ACHN (cell line): Measurements from ENCODE around the gene CCDC80.

Source experiments
- DNase-seq: peaks from one replicate; pipeline ENCODE4 v3.0.0-alpha.2; 2015
- in situ Hi-C: cut with HindIII; loops from 2 replicates; pipeline ENCODE4 v1.10.0; 2017; ENCODE audit warnings: low sequenced_read_pairs, low pct_ligation_motif_present, low pct_unique_long_range_greater_than_20kb

Gene CCDC80

GRCh38 chr3:112610121-112610520 lies 30.8 kb downstream of the CCDC80 start:
- in situ Hi-C loops, result no loop called here
- DNase-seq, result no peak

- in situ Hi-C loops, result no loop called here
- DNase-seq, result no peak
Observed at GRCh38 chr3:112607863-112608262, 33.1 kb downstream of the CCDC80 start.

DNA sequence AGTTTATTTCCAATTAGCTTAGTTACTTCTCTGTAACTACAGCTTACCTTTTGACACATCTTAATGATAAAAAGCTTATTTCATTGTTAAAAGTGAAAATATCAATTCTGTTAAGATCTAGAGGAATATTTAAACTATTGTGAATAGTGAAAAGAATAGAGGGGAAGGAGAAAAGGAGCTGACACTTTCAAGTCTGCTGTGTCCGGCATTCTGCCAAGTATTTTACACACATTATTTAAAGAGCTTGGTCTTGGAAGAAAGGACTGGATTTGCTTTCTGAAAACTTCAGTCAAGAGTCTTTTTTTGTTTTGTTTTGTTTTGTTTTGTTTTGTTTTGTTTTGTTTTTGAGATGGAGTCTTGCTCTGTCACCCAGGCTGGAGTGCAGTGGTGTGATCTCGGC lies 34.8 kb downstream of the CCDC80 start:
- no peak for DNase-seq
- in situ Hi-C loops, result no loop called here

- DNase-seq, result no peak
- in situ Hi-C loops, result no loop called here
Observed at GRCh38 chr3:112605285-112605684, 35.7 kb downstream of the CCDC80 start.

DNA sequence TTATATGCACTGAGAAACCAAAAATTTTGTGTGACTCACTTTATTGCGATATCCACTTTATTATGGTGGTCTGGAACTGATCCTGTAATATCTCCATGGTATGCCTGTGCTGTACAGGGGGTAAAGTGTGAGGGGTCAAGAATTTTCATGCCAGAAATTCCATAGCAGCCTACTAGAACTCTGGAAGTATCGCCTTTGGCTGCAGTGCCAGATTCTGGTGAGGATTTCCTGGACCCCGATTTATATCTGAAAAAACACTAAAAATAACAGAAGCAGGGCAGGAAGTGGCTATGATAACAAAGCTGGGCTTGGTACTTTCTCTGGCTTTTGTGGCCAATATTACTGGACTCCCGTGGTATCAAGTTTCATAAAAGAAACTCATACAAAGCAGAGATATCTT lies 36.4 kb downstream of the CCDC80 start:
- in situ Hi-C loops, result no loop called here

DNA sequence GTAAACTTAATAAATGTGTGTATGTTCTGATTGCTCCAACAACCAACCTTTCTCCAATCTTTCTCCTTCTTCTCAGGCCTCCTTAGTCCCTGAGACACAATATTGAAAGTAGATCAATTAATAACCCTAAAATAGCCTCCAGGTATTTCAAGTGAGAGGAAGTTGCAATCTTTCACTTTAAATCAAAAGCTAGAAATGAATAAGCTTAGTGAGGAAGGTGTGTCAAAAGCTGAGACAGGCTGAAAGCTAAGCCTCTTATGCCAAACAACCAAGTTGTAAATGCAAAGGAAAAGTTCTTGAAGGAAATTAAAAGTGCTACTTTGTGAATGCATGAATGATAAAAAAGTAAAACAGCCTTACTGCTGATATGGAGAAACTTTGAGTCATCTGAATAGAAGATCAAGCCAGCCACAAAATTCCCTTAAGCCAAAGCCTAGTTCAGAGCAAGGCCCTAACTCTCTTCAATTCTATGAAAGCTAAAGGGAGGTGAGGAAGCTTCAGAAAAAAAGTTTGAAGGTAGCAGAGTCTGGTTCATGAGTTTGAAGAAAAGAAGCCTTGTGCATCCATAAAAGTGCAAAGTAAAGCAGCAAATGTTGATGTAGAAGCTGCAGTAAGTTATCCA lies 38.6 kb downstream of the CCDC80 start:
- in situ Hi-C loops, result no loop called here

More for the DNA sequence above, 36.4 kb downstream of the CCDC80 start:
- no peak for DNase-seq

DNA sequence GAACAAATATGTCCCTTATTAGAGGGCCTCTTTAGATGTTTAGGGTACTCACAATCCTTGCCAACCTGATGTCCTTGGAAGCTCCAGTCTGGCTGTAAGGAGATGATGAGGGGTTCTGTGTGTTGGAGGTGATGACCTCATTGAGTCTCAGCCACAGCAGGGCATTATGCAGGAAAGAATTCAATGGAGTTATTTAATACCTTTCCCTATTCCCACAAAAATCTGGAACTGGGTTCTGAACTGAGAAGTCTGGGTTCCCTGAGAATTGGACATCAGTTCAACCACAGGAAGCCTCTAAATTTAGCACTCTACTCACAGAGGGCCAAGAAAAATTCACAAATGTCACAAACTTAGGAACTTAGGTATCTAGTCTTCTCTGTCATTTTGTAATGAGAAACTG lies 42.2 kb downstream of the CCDC80 start:
- in situ Hi-C loops, result no loop called here
- no peak for DNase-seq

More for the DNA sequence above, 38.6 kb downstream of the CCDC80 start:
- DNase-seq, result no peak

DNA sequence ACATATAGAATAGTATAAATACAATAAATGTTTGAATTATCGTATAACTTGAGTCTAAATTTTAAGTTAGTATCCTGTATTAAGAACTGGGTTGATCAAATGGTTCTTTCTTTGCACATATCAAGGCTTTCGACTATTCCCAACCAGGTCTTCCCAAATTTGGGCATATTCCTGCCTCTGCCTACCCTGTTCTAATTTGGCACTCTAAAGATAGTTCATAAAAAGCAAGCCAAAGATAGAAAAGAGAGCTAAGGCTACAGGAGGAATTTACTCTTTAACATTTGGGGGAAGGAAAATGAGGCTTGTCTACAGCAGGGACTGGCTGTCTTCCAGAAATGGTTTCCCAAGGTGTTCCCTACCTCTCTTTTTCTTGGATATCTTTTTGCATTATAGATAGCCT lies 43.0 kb downstream of the CCDC80 start:
- no peak for DNase-seq
- in situ Hi-C loops, result no loop called here

DNA sequence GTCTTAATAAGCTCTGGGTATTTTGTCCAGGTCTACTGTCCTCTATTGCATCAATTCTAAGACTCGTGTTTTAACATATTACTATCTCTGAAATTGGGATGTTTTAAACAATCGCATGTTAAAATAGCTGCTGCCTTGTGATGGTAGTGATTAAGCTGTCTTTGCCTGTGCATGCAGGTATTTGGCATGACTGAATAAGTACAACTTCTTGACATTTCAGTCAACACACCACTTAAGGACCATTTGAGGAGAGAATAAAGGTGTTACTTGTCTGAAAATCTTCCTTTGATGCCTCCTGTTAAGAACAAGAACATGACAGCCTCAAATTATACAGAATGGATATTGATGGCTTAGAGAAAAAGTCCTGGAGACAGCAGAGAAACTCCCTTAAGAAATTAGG lies 46.1 kb downstream of the CCDC80 start:
- DNase-seq, result no peak
- in situ Hi-C loops, result no loop called here

GRCh38 chr3:112593258-112593657 lies 47.7 kb downstream of the CCDC80 start:
- no peak for DNase-seq
- in situ Hi-C loops, result no loop called here

DNA sequence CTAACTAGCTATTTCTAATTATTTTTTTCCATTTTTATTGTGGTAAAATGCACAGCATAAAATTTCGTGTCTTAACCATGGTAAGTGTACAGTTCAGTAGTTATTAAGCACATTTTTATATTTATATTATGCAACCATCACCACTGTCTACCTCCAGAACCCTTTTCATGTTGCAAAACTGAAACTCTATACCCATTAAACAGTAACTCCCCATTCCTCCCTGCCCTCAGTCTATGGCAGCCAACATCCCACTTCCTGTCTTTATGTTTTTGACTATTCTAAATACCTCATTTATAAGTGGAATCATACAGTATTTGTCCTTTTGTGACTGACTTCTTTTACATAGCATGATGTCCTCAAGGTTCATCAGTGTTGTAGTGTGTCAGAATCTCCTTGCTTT lies 53.6 kb downstream of the CCDC80 start:
- no peak for DNase-seq
- in situ Hi-C loops, result no loop called here

DNA sequence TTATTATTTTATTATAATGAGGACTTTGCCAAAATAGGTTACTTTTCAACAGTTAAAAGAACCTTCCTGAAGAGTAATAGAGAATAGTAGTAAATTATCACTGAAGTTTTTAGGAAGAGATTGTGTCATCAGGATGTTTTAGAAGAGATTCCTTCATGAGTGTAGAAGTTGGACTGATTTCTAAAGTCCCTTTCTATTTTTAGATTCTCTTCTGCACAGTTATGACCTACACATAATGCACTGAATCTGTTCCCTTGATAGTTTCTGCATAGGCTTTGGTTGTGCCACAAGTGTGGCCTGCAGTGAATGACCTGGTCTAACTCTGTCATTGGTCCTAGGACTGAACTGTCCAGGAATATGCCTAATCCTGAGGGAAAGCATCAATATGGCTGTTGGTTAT lies 55.2 kb downstream of the CCDC80 start:
- in situ Hi-C loops, result no loop called here
- no peak for DNase-seq

- in situ Hi-C loops, result no loop called here
- DNase-seq, result no peak
Observed at GRCh38 chr3:112583105-112583504, 57.8 kb downstream of the CCDC80 start.

GRCh38 chr3:112582244-112582874 lies 58.6 kb downstream of the CCDC80 start:
- in situ Hi-C loops, result no loop called here
- DNase-seq, result peak; percentile 45

GRCh38 chr3:112579697-112580096 lies 61.2 kb downstream of the CCDC80 start:
- no peak for DNase-seq
- in situ Hi-C loops, result no loop called here

DNA sequence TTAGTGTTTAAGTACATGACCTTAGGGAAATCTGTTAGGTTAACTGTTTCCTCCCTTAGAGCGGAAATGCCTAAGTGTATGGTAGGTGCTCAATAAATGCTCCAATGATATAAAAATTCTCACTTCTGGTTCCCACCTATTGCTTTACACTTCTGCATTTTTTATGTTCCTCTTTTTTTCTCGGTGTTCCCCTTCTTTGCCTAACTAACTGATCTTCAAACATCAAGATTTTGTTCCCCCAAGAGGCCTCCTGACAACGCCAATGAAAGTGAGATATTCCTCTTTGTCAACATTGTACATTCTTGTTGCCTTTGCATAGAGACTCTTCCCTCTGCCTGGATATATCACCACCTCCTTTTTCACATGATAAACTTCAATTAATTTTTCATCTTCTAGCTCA lies 61.7 kb downstream of the CCDC80 start:
- in situ Hi-C loops, result no loop called here
- no peak for DNase-seq

DNA sequence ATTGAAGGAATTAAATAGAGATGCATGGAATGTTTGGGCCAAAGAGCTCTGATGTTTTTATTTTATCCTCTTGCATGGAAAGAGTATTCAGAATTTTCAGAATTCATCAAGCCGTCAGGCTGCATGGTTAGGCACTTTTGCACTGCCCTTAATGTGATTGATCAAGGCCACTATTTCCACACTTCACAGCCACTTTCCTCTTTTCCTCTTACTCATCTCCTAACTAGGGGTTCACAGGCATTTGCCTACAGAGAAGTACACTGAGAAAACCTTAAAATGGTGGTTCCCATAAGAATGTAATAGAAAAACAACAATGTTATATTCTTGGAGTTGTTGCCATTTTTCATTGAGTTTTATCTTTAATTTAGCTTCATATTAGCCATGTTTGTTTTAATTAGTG lies 68.2 kb downstream of the CCDC80 start:
- in situ Hi-C loops, result no loop called here

GRCh38 chr3:112569265-112569664 lies 71.7 kb downstream of the CCDC80 start:
- in situ Hi-C loops, result no loop called here
- no peak for DNase-seq

More for the DNA sequence above, 68.2 kb downstream of the CCDC80 start:
- DNase-seq, result no peak

GRCh38 chr3:112568642-112569041 lies 72.3 kb downstream of the CCDC80 start:
- in situ Hi-C loops, result no loop called here
- peak; percentile 50 for DNase-seq

DNA sequence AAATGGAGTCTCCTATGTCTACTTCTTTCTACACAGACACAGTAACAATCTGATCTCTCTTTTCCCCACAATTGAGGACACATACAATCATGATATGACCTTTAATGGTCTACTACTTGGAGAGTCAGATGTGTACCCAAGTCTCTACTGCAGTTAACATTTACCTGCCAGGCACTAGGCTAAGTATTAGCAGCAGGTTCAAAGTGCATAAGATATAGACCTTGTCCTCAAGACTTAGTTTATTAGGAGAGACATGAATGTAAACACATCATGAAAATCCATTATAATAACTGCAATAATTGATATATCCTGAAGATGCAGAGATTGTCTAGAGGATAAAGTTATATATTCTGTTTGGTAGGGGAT lies 76.0 kb downstream of the CCDC80 start:
- DNase-seq, result no peak
- in situ Hi-C loops, result no loop called here
